Thoracic aorta (tissue), 2 donors: ENCODE results near the gene PDE4D. TPM values are rescaled to one million over a fixed set of nuclear protein-coding genes. Genes with fewer than 3 reads are reported as not detected.

ENCODE experiments used
- ATAC-seq: fragments of 150-250 bp; one replicate; pipeline ENCODE4 v1.8.0; 2017; ENCODE audit warnings: low read depth; ENCODE audit not compliant: insufficient number of reproducible peaks, low FRiP score
- DNase-seq: peaks from one replicate; pipeline ENCODE4 v3.0.0-alpha.2; 2020; ENCODE audit warnings: low spot score
- H3K27ac ChIP-seq, 2 donors: fragments of 200-600 bp; sonication (generic); 1 replicate in 1 of 2; 2 replicates in 1 of 2; pipeline ENCODE4 v1.5.1; 2016; ENCODE audit warnings: mild to moderate bottlenecking in 2 of 2, moderate library complexity in 2 of 2
- H3K27me3 ChIP-seq: fragments of 200-600 bp; sonication (generic); replicated peaks from 2 replicates; pipeline ENCODE4 v1.6.0; 2016; ENCODE audit warnings: mild to moderate bottlenecking; ENCODE audit not compliant: insufficient read depth
- H3K36me3 ChIP-seq: fragments of 200-600 bp; sonication (generic); one replicate; pipeline ENCODE4 v1.5.1; 2016
- H3K4me1 ChIP-seq, 2 donors: fragments of 200-600 bp; sonication (generic); 1 replicate in 1 of 2; 2 replicates in 1 of 2; pipeline versions ENCODE4 v1.5.1 to v1.6.0; 2016; ENCODE audit warnings: low read depth in 2 of 2, mild to moderate bottlenecking in 1 of 2; ENCODE audit not compliant: control insufficient read depth in 1 of 2
- H3K4me3 ChIP-seq: fragments of 200-600 bp; sonication (generic); 2 replicates; pipeline ENCODE4 v1.5.1; 2016; ENCODE audit warnings: mild to moderate bottlenecking
- H3K9me3 ChIP-seq: fragments of 200-600 bp; sonication (generic); 2 replicates; pipeline ENCODE4 v1.5.1; 2016
- total RNA-seq, 2 donors: library from RNA; depleted of rRNA; stranded (reverse); fragments of >200 nt; gene quantifications; one replicate each; pipeline versions ENCODE4 v1.1.0 to v1.2.3, GENCODE V29; 2016
- TF ChIP-seq, protein P1 (sequence below): fragments of 200-600 bp; sonication (generic); IDR thresholded peaks from one replicate; pipeline ENCODE4 v1.5.1; 2019; ENCODE audit warnings: antibody characterized with exemption

The PDE4D gene
- total RNA-seq, 2 donors from 2014 or later = 34.0 to 85.8 TPM

DNA sequence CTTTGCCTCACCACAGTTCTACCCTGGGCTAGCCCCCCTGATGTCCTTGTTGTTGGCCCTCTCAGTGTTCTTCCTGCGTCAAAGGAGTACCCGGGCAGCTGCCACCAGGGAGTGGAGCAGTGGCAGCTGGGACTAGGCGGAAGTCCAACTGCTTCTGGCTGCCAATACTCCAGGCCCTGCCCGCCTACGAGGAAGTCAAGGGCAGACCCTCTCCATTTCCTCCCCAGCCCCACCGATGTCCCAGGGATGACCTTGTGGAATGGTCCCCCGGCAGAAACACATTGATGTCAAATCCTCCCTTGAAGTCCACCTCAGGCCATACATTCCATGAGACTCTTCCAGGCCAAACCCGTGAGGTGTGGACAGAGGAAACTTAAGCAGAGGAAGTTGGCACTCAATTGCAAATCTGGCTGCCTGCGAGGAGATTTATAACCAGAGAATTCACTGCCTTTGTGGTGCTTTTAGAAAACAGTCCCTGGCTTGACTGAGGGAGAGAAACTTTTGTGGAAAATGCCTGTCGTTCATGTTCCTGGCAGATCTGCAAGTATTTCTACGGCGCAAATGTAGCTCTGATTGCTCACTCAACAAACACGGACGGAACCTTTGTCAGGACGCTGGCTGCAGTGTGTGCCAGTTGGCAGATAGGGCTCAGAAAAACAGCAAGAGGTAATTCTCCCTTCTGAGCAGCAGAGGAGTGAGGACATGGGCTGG is 970.9 kb downstream of the PDE4D start:
- ATAC-seq = peak; percentile 78
- H3K36me3 ChIP-seq = no peaks in the 10 kb centered on the region
- peak overlapping the region; percentile 95 to 98 for H3K27ac ChIP-seq
- TF ChIP-seq, protein P1, sequence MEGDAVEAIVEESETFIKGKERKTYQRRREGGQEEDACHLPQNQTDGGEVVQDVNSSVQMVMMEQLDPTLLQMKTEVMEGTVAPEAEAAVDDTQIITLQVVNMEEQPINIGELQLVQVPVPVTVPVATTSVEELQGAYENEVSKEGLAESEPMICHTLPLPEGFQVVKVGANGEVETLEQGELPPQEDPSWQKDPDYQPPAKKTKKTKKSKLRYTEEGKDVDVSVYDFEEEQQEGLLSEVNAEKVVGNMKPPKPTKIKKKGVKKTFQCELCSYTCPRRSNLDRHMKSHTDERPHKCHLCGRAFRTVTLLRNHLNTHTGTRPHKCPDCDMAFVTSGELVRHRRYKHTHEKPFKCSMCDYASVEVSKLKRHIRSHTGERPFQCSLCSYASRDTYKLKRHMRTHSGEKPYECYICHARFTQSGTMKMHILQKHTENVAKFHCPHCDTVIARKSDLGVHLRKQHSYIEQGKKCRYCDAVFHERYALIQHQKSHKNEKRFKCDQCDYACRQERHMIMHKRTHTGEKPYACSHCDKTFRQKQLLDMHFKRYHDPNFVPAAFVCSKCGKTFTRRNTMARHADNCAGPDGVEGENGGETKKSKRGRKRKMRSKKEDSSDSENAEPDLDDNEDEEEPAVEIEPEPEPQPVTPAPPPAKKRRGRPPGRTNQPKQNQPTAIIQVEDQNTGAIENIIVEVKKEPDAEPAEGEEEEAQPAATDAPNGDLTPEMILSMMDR = peak; percentile 21
- DNase-seq = peak; percentile 46
- H3K4me1 ChIP-seq = peaks cover 41 to 73% of the 10 kb centered on the region in 2 donors
- H3K4me3 ChIP-seq = peak overlapping the region; percentile 61
- no peaks in the 10 kb centered on the region for H3K27me3 ChIP-seq
- H3K9me3 ChIP-seq = no peaks in the 10 kb centered on the region

DNA sequence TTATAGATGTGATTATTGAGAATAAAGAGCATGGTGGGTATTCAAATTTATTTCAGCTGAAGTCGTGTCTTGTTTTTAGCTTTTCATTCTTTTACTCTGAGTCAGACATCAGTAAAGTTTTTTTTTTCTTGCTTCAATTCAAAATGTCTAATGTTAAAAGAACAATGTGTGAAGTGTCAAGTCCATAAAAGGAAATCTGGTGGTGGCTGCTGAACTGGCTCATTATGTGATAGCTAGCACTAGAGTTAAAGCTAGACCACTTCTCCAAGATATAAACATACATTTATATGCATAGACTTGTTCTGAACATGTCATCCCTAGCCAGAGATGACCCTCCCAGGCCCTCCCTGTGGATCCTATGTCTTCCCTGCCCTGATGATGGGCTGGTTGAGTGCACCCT is 972.4 kb downstream of the PDE4D start:
- no peaks in the 10 kb centered on the region for H3K36me3 ChIP-seq
- TF ChIP-seq, protein P1 = no peak
- H3K27me3 ChIP-seq = no peaks in the 10 kb centered on the region
- H3K4me1 ChIP-seq = peaks cover 36 to 66% of the 10 kb centered on the region in 2 donors
- H3K9me3 ChIP-seq = no peaks in the 10 kb centered on the region
- H3K4me3 ChIP-seq = no peak overlapping the region
- ATAC-seq (no peak), DNase-seq (no peak)
- peak overlapping the region; percentile 95 to 98 for H3K27ac ChIP-seq

DNA sequence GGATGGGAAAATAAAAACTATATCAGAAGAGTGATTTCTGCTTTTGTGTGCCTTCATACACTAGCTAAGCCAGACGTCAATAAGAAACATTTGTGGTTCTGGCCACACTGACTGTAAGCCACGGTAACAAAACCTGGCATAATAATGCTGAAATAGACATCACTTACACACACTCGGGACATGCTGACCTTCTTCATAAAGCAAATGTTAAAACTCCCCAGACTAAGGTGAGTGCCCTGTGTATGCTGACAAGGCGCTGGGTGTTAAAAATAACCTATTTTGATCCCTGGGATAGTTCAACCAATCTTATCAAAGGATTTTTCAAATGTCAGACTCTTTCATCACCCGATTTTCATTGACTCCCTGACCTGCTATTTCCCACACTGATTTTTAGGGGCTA is 973.7 kb downstream of the PDE4D start:
- Histone ChIP-seq H3K36me3 (no peaks in the 10 kb centered on the region), H3K4me1 (peaks cover 30 to 52% of the 10 kb centered on the region in 2 donors), H3K27me3 (no peaks in the 10 kb centered on the region), H3K9me3 (no peaks in the 10 kb centered on the region), H3K4me3 (no peak overlapping the region), H3K27ac (no peak overlapping the region)
- TF ChIP-seq, protein P1 = no peak
- no peak for DNase-seq
- no peak for ATAC-seq
